Motor neuron (in vitro differentiated cells): ENCODE results near the gene NOL4L. TPM values are rescaled to one million over a fixed set of nuclear protein-coding genes. Genes with fewer than 3 reads are reported as not detected.

Source experiments
- ATAC-seq, 8 experiments: fragments of 200-7000 bp; cut with Tn5 transposase; replicated peaks in 6 of 8; 2 replicates each; pipeline ENCODE4 v1.8.0; 2021; ENCODE audit warnings: mild to moderate bottlenecking in 8 of 8, moderate library complexity in 8 of 8
- H3K27ac ChIP-seq, 2 donors: fragments of 250-450 bp; sonication (Bioruptor Pico); 2 replicates each; pipeline ENCODE4 v1.9.0; 2021; ENCODE audit warnings: antibody characterized with exemption in 2 of 2, mild to moderate bottlenecking in 2 of 2, moderate library complexity in 1 of 2
- H3K4me1 ChIP-seq, 2 donors: fragments of 250-450 bp; sonication (Bioruptor Pico); replicated peaks in 1 of 2; 2 replicates each; pipeline ENCODE4 v1.6.1; 2021; ENCODE audit warnings: antibody characterized with exemption in 2 of 2, mild to moderate bottlenecking in 2 of 2, moderate library complexity in 1 of 2
- H3K4me3 ChIP-seq, 5 donors: fragments of 250-450 bp; sonication (Bioruptor Pico); 2 replicates each; pipeline ENCODE4 v1.9.0; 2021; ENCODE audit warnings: antibody characterized with exemption in 5 of 5, mild to moderate bottlenecking in 5 of 5, moderate library complexity in 4 of 5
- WGBS, 10 experiments: fragments of 450-650 bp; shearing (Covaris generic); methylation state at CpG; one replicate each; pipeline ENCODE4 v1.0.0; 2022; 5-methylcytosine and 5-hydroxymethylcytosine counted together
- in situ Hi-C, 9 experiments: fragments of 400-800 bp; cut with MboI; loops; one replicate each; pipeline ENCODE4 v1.15.0; 2021; ENCODE audit warnings: low sequenced_read_pairs in 9 of 9, low pct_unique_long_range_greater_than_20kb in 2 of 9; ENCODE audit not compliant: unreplicated experiment in 9 of 9
- total RNA-seq, 8 experiments: library from RNA; unstranded; fragments of 300-600 nt; gene quantifications; 2 replicates each; pipeline versions ENCODE4 v1.2.3 to v1.2.4, GENCODE V29; 2022

NOL4L gene
- total RNA-seq, 8 experiments from 2014 or later = 9.1 to 34.6 (median 20.4) TPM

- Histone ChIP-seq H3K4me1 (peaks cover 3 to 12% of the 10 kb centered on the region in 2 donors), H3K4me3 (no peak overlapping the region), H3K27ac (peak overlapping the region in 1 of 2 donors; percentile 31)
- 61 to 89% (median 74%) methylated on average over 2 to 10 of the region's 12 CpGs; no CpG with 5 or more reads in 4 of the 10 experiments for WGBS, 10 experiments
- in situ Hi-C loops = no loop called here
- ATAC-seq = peak; percentile 23 to 97 (median 84)
Observed at GRCh38 chr20:32445539-32446273, 139.4 kb downstream of the NOL4L start.

- no peak overlapping the region for H3K27ac ChIP-seq
- WGBS, 10 experiments = 0 to 100% (median 85%) methylated on average over 1 to 5 of the region's 7 CpGs; no CpG with 5 or more reads in 2 of the 10 experiments
Observed at GRCh38 chr20:32444474-32445220, 140.5 kb downstream of the NOL4L start.

GRCh38 chr20:32443386-32443974, 141.7 kb downstream of the NOL4L start:
- 0 to 100% (median 89%) methylated on average over 1 to 3 of the region's 3 CpGs; no CpG with 5 or more reads in 2 of the 10 experiments for WGBS, 10 experiments

More at GRCh38 chr20:32444474-32445220, 140.5 kb downstream of the NOL4L start:
- no peak for ATAC-seq
- in situ Hi-C loops = no loop called here
- Histone ChIP-seq H3K4me1 (peaks cover 3 to 12% of the 10 kb centered on the region in 2 donors), H3K4me3 (no peak overlapping the region)

GRCh38 chr20:32442630-32443373, 142.3 kb downstream of the NOL4L start:
- in situ Hi-C loops = no loop called here
- no peak overlapping the region for H3K27ac ChIP-seq

More at GRCh38 chr20:32443386-32443974, 141.7 kb downstream of the NOL4L start:
- in situ Hi-C loops = no loop called here
- H3K4me1 ChIP-seq = peaks cover 3 to 12% of the 10 kb centered on the region in 2 donors
- no peak for ATAC-seq
- no peak overlapping the region for H3K27ac ChIP-seq
- H3K4me3 ChIP-seq = no peak overlapping the region

GRCh38 chr20:32441638-32442037, 143.5 kb downstream of the NOL4L start:
- no peak for ATAC-seq
- 17 to 100% (median 100%) methylated on average over 1 to 4 of the region's 4 CpGs for WGBS, 10 experiments
- in situ Hi-C loops = no loop called here
- Histone ChIP-seq H3K4me1 (peaks cover 3 to 11% of the 10 kb centered on the region in 2 donors), H3K4me3 (no peak overlapping the region), H3K27ac (no peak overlapping the region)

More at GRCh38 chr20:32442630-32443373, 142.3 kb downstream of the NOL4L start:
- no peak overlapping the region for H3K4me3 ChIP-seq
- H3K4me1 ChIP-seq = peaks cover 3 to 12% of the 10 kb centered on the region in 2 donors
- ATAC-seq = no peak
- WGBS, 10 experiments = 74 to 100% (median 92%) methylated on average over 1 to 10 of the region's 10 CpGs

GRCh38 chr20:32440758-32441078, 144.4 kb downstream of the NOL4L start:
- ATAC-seq = no peak
- Histone ChIP-seq H3K4me3 (no peak overlapping the region), H3K27ac (no peak overlapping the region), H3K4me1 (peaks cover under 1 to 2% of the 10 kb centered on the region in 2 donors)
- WGBS, 10 experiments = 80 to 100% (median 100%) methylated on average over 1 to 4 of the region's 4 CpGs; no CpG with 5 or more reads in 5 of the 10 experiments
- in situ Hi-C loops = no loop called here

- Histone ChIP-seq H3K27ac (no peak overlapping the region), H3K4me3 (no peak overlapping the region), H3K4me1 (no peaks in the 10 kb centered on the region)
- in situ Hi-C loops = no loop called here
- no peak for ATAC-seq
- WGBS, 10 experiments = 40 to 96% (median 83%) methylated on average over 2 to 5 of the region's 6 CpGs; no CpG with 5 or more reads in 2 of the 10 experiments
Observed at GRCh38 chr20:32440069-32440757, 144.9 kb downstream of the NOL4L start.

- ATAC-seq = peak in 2 of 8 experiments; percentile 11 to 22
- no peak overlapping the region for H3K4me3 ChIP-seq
- H3K4me1 ChIP-seq = no peaks in the 10 kb centered on the region
- in situ Hi-C loops = no loop called here
- WGBS, 10 experiments = 56 to 100% (median 86%) methylated on average over 2 to 10 of the region's 11 CpGs; no CpG with 5 or more reads in 1 of the 10 experiments
- no peak overlapping the region for H3K27ac ChIP-seq
Observed at GRCh38 chr20:32439132-32439829, 145.9 kb downstream of the NOL4L start.

- no peaks in the 10 kb centered on the region for H3K4me1 ChIP-seq
- no peak overlapping the region for H3K27ac ChIP-seq
- no peak overlapping the region for H3K4me3 ChIP-seq
- ATAC-seq = no peak
- in situ Hi-C loops = no loop called here
- WGBS, 10 experiments = 67 to 100% (median 90%) methylated on average over 1 to 6 of the region's 8 CpGs; no CpG with 5 or more reads in 3 of the 10 experiments
Observed at GRCh38 chr20:32438331-32438858, 146.7 kb downstream of the NOL4L start.

- H3K4me1 ChIP-seq = no peaks in the 10 kb centered on the region
- no peak for ATAC-seq
- WGBS, 10 experiments = 56 to 100% (median 88%) methylated on average over 1 to 3 of the region's 5 CpGs; no CpG with 5 or more reads in 4 of the 10 experiments
- no peak overlapping the region for H3K27ac ChIP-seq
- in situ Hi-C loops = no loop called here
- H3K4me3 ChIP-seq = no peak overlapping the region
Observed at GRCh38 chr20:32437391-32438074, 147.6 kb downstream of the NOL4L start.

GRCh38 chr20:32436968-32437367, 148.2 kb downstream of the NOL4L start:
- in situ Hi-C loops = no loop called here
- H3K27ac ChIP-seq = no peak overlapping the region
- H3K4me3 ChIP-seq = no peak overlapping the region
- H3K4me1 ChIP-seq = no peaks in the 10 kb centered on the region
- WGBS, 10 experiments = 91 to 100% (median 100%) methylated on average over 1 to 7 of the region's 7 CpGs; no CpG with 5 or more reads in 5 of the 10 experiments
- ATAC-seq = no peak
